LNCAP (cell line): ENCODE data around the gene FAM187B.

ENCODE experiments used
- CTCF ChIP-seq: fragments of 450-650 bp; IDR thresholded peaks from 2 replicates; pipeline ENCODE4 v1.5.1; 2017; ENCODE audit warnings: mild to moderate bottlenecking

Gene FAM187B

GRCh38 chr19:35223862-35224505 is 4.6 kb downstream of the FAM187B start:
- no peak for TF ChIP-seq CTCF

GRCh38 chr19:35223084-35223790 is 5.3 kb downstream of the FAM187B start:
- TF ChIP-seq CTCF, result no peak

- TF ChIP-seq CTCF, result no peak
Measured at GRCh38 chr19:35222373-35223015, 6.0 kb downstream of the FAM187B start.

- no peak for TF ChIP-seq CTCF
Measured at GRCh38 chr19:35220315-35220921, 8.1 kb downstream of the FAM187B start.

- TF ChIP-seq CTCF, result no peak
Measured at GRCh38 chr19:35219008-35219407, 9.5 kb downstream of the FAM187B start.

GRCh38 chr19:35217649-35217990 is 10.9 kb downstream of the FAM187B start:
- no peak for TF ChIP-seq CTCF

GRCh38 chr19:35216833-35217648 is 11.5 kb downstream of the FAM187B start:
- TF ChIP-seq CTCF, result no peak
